GM12878 (cell line): ENCODE data around the gene EGFR. TPM values are rescaled to one million over a fixed set of nuclear protein-coding genes. Genes with fewer than 3 reads are reported as not detected.

Experiments used
- ATAC-seq: fragments of 200-7000 bp; cut with Tn5 transposase; 3 replicates; pipeline ENCODE4 v1.9.1; 2020; ENCODE audit warnings: mild to moderate bottlenecking, moderate library complexity
- BruUV-seq: library from RNA; stranded (reverse); fragments of 400-500 nt; replicated peaks from 2 replicates; lab custom pipeline; 2021; lab: Mats Ljungman, UMichigan
- CTCF ChIA-PET: fragments of 300-600 bp; sonication (Branson Sonifier 250); formaldehyde crosslinking; extraction: SDS; loops from one replicate; lab custom pipeline; 2021; ENCODE audit warnings: inconsistent platforms; lab: Yijun Ruan, JAX
- POLR2A ChIA-PET: fragments of 350-600 bp; formaldehyde crosslinking; extraction: SDS; loops from one replicate; lab custom pipeline; 2021; ENCODE audit warnings: inconsistent platforms; lab: Charles Lee
- RAD21 ChIA-PET: fragments of 300-600 bp; sonication (Branson Sonifier 250); formaldehyde crosslinking; loops from one replicate; lab custom pipeline; 2023; ENCODE audit warnings: antibody characterized with exemption; ENCODE audit not compliant: unreplicated experiment; lab: Charles Lee
- SMC1A ChIA-PET: fragments of 300-600 bp; sonication (Branson Sonifier 250); formaldehyde crosslinking; loops from one replicate; lab custom pipeline; 2023; ENCODE audit not compliant: unreplicated experiment, uncharacterized antibody; lab: Charles Lee
- DNase-seq: peaks from one replicate; pipeline ENCODE4 v3.0.0-alpha.2; 2011; ENCODE audit warnings: low read depth, low spot score
- FAIRE-seq: peaks from 3 replicates; lab custom pipeline; 2011; peaks lifted over from hg19 to GRCh38; lab: Jason Lieb, UNC
- H2AFZ ChIP-seq: 2 replicates; pipeline ENCODE4 v1.6.0; 2011; ENCODE audit warnings: low read depth, low read length, control low read depth; ENCODE audit not compliant: control insufficient read depth
- H3K27ac ChIP-seq: 2 replicates; pipeline ENCODE4 v1.5.1; 2011; ENCODE audit warnings: control low read depth; ENCODE audit not compliant: control insufficient read depth, insufficient read depth
- H3K27me3 ChIP-seq, 2 experiments: replicated peaks in 1 of 2; 2 replicates each; pipeline versions ENCODE4 v1.6.0 to v1.6.1; 2011; ENCODE audit warnings: low read length in 1 of 2; ENCODE audit not compliant: control insufficient read depth in 2 of 2, insufficient read depth in 2 of 2
- H3K36me3 ChIP-seq, 2 experiments: 2 replicates each; pipeline ENCODE4 v1.5.1; 2011; ENCODE audit warnings: low read length in 1 of 2; ENCODE audit not compliant: control insufficient read depth in 2 of 2, insufficient read depth in 2 of 2
- H3K4me1 ChIP-seq: 2 replicates; pipeline ENCODE4 v1.6.1; 2011; ENCODE audit warnings: mild to moderate bottlenecking, low read length, moderate library complexity, mixed read lengths; ENCODE audit not compliant: control insufficient read depth, insufficient read depth
- H3K4me2 ChIP-seq: 2 replicates; pipeline ENCODE4 v1.6.0; 2011; ENCODE audit warnings: control low read depth; ENCODE audit not compliant: control insufficient read depth, insufficient read depth
- H3K4me3 ChIP-seq: fragments of 200-600 bp; sonication (generic); 2 replicates; pipeline ENCODE4 v1.5.1; 2016
- H3K79me2 ChIP-seq: 2 replicates; pipeline ENCODE4 v1.6.0; 2011; ENCODE audit warnings: low read length; ENCODE audit not compliant: control insufficient read depth, insufficient read depth
- H3K9ac ChIP-seq: 2 replicates; pipeline ENCODE4 v1.8.0; 2011; ENCODE audit warnings: low read length, control low read depth, mixed read lengths; ENCODE audit not compliant: control insufficient read depth, insufficient read depth
- H3K9me3 ChIP-seq: replicated peaks from 3 replicates; pipeline ENCODE4 v1.5.1; 2011; ENCODE audit warnings: mild to moderate bottlenecking, low read length; ENCODE audit not compliant: control insufficient read depth, insufficient read depth
- H4K20me1 ChIP-seq: 2 replicates; pipeline ENCODE4 v1.6.0; 2011; ENCODE audit not compliant: control insufficient read depth, insufficient read depth
- ASH2L ChIP-seq: fragments of 300-600, 200-600 bp; sonication (generic); IDR thresholded peaks from 2 replicates; pipeline ENCODE4 v1.6.1; 2017; ENCODE audit warnings: low read depth, mild to moderate bottlenecking, borderline replicate concordance
- KDM1A ChIP-seq: fragments of 200-600 bp; sonication (generic); IDR thresholded peaks from 2 replicates; pipeline ENCODE4 v1.6.1; 2016; ENCODE audit warnings: borderline replicate concordance
- MYC ChIP-seq: IDR thresholded peaks from 2 replicates; pipeline ENCODE4 v1.6.1; 2011; ENCODE audit warnings: mild to moderate bottlenecking, low read length, moderate library complexity, inconsistent platforms; ENCODE audit not compliant: insufficient read depth, insufficient replicate concordance, insufficient read length, severe bottlenecking
- NFIC ChIP-seq: IDR thresholded peaks from 2 replicates; pipeline ENCODE4 v1.6.1; 2012; ENCODE audit warnings: low read depth, mild to moderate bottlenecking, inconsistent platforms, low read length, moderate library complexity
- PAX8 ChIP-seq: fragments of 450-650 bp; IDR thresholded peaks from 2 replicates; pipeline ENCODE4 v1.6.1; 2017; ENCODE audit warnings: mild to moderate bottlenecking, moderate library complexity
- POLR2AphosphoS5 ChIP-seq: IDR thresholded peaks from 2 replicates; pipeline ENCODE4 v1.6.1; 2011; ENCODE audit warnings: mild to moderate bottlenecking, low read length, inconsistent platforms
- WGBS: methylation state at CpG from one replicate; pipeline ENCODE4 v1.1.6; 2016; ENCODE audit warnings: low lambda C conversion rate; ENCODE audit not compliant: insufficient replicate concordance, insufficient coverage; ENCODE audit errors: missing lambda C conversion rate; 5-methylcytosine and 5-hydroxymethylcytosine counted together
- in situ Hi-C: fragments of 300-500 bp; cut with MboI; formaldehyde crosslinking; loops from 9 replicates; pipeline ENCODE4 v1.14.3; 2018; ENCODE audit warnings: mixed read lengths
- intact Hi-C: fragments of 100-400 bp; cut with micrococcal nuclease; formaldehyde crosslinking; loops from one replicate; pipeline ENCODE4 v1.14.2; 2022; ENCODE audit not compliant: unreplicated experiment
- polyA plus RNA-seq, 11 experiments: library from polyadenylated mRNA; depleted of rRNA in 4 of 11; unstranded in 6 of 11; stranded (reverse) in 5 of 11; fragments of >200 nt; fragmentation: Nextera tagmentation in 4 of 11; fragmentation: Illumina TruSeq in 1 of 11; extraction: Ambion mirVana in 4 of 11; extraction: Trizol in 1 of 11; gene quantifications; 1 replicate in 1 of 11; 2 replicates in 10 of 11; pipeline versions ENCODE4 v1.2.1 to v1.2.3, GENCODE V29; 2011 to 2016; ENCODE audit warnings: inconsistent platforms in 2 of 11, missing spikeins in 2 of 11, low read depth in 1 of 11
- total RNA-seq, 4 experiments: library from RNA; depleted of rRNA in 3 of 4; stranded (reverse); fragments of >200 nt in 3 of 4; fragmentation: Illumina TruSeq in 1 of 4; extraction: Trizol in 1 of 4; gene quantifications; 2 replicates each; pipeline versions ENCODE4 v1.2.1 to v1.2.3, GENCODE V29; 2013 to 2021
- TF ChIP-seq, protein P1 (sequence below): fragments of 150-350 bp; IDR thresholded peaks from 2 replicates; pipeline ENCODE4 v1.6.1; 2014; ENCODE audit warnings: mild to moderate bottlenecking, low read depth, low read length
- TF ChIP-seq, protein P2 (sequence below): fragments of 450-650 bp; IDR thresholded peaks from 2 replicates; pipeline ENCODE4 v1.6.1; 2017; ENCODE audit warnings: mild to moderate bottlenecking, moderate library complexity
- TF ChIP-seq, protein P3 (sequence below): fragments of 450-650 bp; IDR thresholded peaks from 2 replicates; pipeline ENCODE4 v1.6.1; 2017; ENCODE audit warnings: borderline replicate concordance
- TF ChIP-seq, protein P4 (sequence below): IDR thresholded peaks from 2 replicates; pipeline ENCODE4 v1.6.1; 2011; ENCODE audit warnings: mild to moderate bottlenecking, low read depth, low read length, moderate library complexity; ENCODE audit not compliant: insufficient replicate concordance
- TF ChIP-seq, protein P5 (sequence below): IDR thresholded peaks from 2 replicates; pipeline ENCODE4 v1.6.1; 2011; ENCODE audit warnings: low read depth, mild to moderate bottlenecking, low read length, moderate library complexity, borderline replicate concordance; ENCODE audit errors: extremely low read depth

Gene EGFR
- total and polyA plus RNA-seq, 10 of the 15 experiments (the other 5 are each of a cell fraction or from before 2014, with no cell fraction given) = 0.01 to 0.31 TPM; not detected in 8

DNA sequence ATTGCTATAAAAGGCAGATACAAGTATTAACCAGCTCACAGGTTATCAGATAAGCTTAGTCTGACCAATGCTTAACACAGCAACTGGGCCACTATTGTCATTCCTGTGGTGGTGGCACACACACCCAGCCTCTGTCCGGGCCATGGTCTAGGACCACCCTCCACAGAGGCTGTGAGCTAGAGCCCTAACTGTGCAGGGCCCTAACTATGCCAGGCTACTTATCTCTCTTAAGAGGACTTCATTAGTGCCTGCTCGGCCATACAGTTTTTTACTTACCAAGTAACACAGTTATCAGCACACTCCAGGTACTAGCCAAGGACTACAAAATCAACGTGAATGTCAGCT, 2.1 kb upstream of the EGFR start:
- Histone ChIP-seq H3K27ac (no peak overlapping the region), H3K9me3 (no peaks in the 10 kb centered on the region), H3K27me3 (peaks cover 1 to 17% of the 10 kb centered on the region in 2 experiments), H3K9ac (no peak overlapping the region), H3K79me2 (no peaks in the 10 kb centered on the region), H4K20me1 (no peaks in the 10 kb centered on the region; the same call in 1 of the 2 replicates), H3K4me2 (no peak overlapping the region), H3K36me3 (no peaks in the 10 kb centered on the region), H2AFZ (no peak overlapping the region), H3K4me3 (no peak overlapping the region), H3K4me1 (no peaks in the 10 kb centered on the region)
- no peak for ATAC-seq
- no TSS peak for BruUV-seq
- no peak for DNase-seq
- TF ChIP-seq ASH2L (no peak), MYC (no peak), PAX8 (no peak), NFIC (no peak), POLR2AphosphoS5 (no peak), KDM1A (no peak)
- TF ChIP-seq, protein P1, sequence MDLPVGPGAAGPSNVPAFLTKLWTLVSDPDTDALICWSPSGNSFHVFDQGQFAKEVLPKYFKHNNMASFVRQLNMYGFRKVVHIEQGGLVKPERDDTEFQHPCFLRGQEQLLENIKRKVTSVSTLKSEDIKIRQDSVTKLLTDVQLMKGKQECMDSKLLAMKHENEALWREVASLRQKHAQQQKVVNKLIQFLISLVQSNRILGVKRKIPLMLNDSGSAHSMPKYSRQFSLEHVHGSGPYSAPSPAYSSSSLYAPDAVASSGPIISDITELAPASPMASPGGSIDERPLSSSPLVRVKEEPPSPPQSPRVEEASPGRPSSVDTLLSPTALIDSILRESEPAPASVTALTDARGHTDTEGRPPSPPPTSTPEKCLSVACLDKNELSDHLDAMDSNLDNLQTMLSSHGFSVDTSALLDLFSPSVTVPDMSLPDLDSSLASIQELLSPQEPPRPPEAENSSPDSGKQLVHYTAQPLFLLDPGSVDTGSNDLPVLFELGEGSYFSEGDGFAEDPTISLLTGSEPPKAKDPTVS = no peak
- TF ChIP-seq, protein P2, sequence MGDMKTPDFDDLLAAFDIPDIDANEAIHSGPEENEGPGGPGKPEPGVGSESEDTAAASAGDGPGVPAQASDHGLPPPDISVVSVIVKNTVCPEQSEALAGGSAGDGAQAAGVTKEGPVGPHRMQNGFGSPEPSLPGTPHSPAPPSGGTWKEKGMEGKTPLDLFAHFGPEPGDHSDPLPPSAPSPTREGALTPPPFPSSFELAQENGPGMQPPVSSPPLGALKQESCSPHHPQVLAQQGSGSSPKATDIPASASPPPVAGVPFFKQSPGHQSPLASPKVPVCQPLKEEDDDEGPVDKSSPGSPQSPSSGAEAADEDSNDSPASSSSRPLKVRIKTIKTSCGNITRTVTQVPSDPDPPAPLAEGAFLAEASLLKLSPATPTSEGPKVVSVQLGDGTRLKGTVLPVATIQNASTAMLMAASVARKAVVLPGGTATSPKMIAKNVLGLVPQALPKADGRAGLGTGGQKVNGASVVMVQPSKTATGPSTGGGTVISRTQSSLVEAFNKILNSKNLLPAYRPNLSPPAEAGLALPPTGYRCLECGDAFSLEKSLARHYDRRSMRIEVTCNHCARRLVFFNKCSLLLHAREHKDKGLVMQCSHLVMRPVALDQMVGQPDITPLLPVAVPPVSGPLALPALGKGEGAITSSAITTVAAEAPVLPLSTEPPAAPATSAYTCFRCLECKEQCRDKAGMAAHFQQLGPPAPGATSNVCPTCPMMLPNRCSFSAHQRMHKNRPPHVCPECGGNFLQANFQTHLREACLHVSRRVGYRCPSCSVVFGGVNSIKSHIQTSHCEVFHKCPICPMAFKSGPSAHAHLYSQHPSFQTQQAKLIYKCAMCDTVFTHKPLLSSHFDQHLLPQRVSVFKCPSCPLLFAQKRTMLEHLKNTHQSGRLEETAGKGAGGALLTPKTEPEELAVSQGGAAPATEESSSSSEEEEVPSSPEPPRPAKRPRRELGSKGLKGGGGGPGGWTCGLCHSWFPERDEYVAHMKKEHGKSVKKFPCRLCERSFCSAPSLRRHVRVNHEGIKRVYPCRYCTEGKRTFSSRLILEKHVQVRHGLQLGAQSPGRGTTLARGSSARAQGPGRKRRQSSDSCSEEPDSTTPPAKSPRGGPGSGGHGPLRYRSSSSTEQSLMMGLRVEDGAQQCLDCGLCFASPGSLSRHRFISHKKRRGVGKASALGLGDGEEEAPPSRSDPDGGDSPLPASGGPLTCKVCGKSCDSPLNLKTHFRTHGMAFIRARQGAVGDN = no peak
- TF ChIP-seq, protein P3, sequence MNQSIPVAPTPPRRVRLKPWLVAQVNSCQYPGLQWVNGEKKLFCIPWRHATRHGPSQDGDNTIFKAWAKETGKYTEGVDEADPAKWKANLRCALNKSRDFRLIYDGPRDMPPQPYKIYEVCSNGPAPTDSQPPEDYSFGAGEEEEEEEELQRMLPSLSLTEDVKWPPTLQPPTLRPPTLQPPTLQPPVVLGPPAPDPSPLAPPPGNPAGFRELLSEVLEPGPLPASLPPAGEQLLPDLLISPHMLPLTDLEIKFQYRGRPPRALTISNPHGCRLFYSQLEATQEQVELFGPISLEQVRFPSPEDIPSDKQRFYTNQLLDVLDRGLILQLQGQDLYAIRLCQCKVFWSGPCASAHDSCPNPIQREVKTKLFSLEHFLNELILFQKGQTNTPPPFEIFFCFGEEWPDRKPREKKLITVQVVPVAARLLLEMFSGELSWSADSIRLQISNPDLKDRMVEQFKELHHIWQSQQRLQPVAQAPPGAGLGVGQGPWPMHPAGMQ = no peak
- TF ChIP-seq, protein P4, sequence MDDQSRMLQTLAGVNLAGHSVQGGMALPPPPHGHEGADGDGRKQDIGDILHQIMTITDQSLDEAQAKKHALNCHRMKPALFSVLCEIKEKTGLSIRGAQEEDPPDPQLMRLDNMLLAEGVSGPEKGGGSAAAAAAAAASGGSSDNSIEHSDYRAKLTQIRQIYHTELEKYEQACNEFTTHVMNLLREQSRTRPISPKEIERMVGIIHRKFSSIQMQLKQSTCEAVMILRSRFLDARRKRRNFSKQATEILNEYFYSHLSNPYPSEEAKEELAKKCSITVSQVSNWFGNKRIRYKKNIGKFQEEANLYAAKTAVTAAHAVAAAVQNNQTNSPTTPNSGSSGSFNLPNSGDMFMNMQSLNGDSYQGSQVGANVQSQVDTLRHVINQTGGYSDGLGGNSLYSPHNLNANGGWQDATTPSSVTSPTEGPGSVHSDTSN = no peak
- TF ChIP-seq, protein P5, sequence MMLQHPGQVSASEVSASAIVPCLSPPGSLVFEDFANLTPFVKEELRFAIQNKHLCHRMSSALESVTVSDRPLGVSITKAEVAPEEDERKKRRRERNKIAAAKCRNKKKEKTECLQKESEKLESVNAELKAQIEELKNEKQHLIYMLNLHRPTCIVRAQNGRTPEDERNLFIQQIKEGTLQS = no peak
- in situ Hi-C loops (no loop called here), intact Hi-C loops (no loop called here)
- POLR2A ChIA-PET = no interaction called here
- RAD21 ChIA-PET = no interaction called here
- no peak for FAIRE-seq
- 50% methylated on average over 3 of the region's 3 CpGs for WGBS
- CTCF ChIA-PET = interaction anchor here (2.1 kb wide), 1 partner anchor 9 kb away, joined by 6 read pairs; no protein-coding TSS in a partner anchor
- SMC1A ChIA-PET = interaction anchor here (2.2 kb wide), 1 partner anchor 13 kb away, joined by 7 read pairs; no protein-coding TSS in a partner anchor
